H9 (cell line): ENCODE results near the gene ZNF576. TPM values are rescaled to one million over a fixed set of nuclear protein-coding genes. Genes with fewer than 3 reads are reported as not detected.
A peak's percentile ranks its signal among the peaks of the same experiment; 100 is the strongest.

Experiments
- DNase-seq: peaks from one replicate; pipeline ENCODE4 v3.0.0-alpha.2; 2017
- H2AFZ ChIP-seq: one replicate; pipeline ENCODE4 v1.6.1; 2013; ENCODE audit warnings: mild to moderate bottlenecking, low read length, control low read depth, moderate library complexity
- H2AK5ac ChIP-seq: 2 replicates; pipeline ENCODE4 v1.6.1; 2013; ENCODE audit warnings: low read length, control low read depth, mixed read lengths; ENCODE audit not compliant: insufficient read length
- H2BK120ac ChIP-seq: one replicate; pipeline ENCODE4 v1.6.1; 2013; ENCODE audit warnings: low read depth, mild to moderate bottlenecking, low read length, control low read depth, inconsistent platforms; ENCODE audit not compliant: poor library complexity, severe bottlenecking
- H2BK12ac ChIP-seq: 2 replicates; pipeline ENCODE4 v1.6.1; 2013; ENCODE audit warnings: low read length, control low read depth, mixed read lengths, low read depth; ENCODE audit not compliant: insufficient read length
- H2BK15ac ChIP-seq: 2 replicates; pipeline ENCODE4 v1.6.1; 2013; ENCODE audit warnings: low read depth, low read length, control low read depth
- H2BK20ac ChIP-seq: one replicate; pipeline ENCODE4 v1.6.1; 2013; ENCODE audit warnings: low read depth, mild to moderate bottlenecking, low read length, control low read depth, inconsistent platforms; ENCODE audit not compliant: poor library complexity, severe bottlenecking
- H2BK5ac ChIP-seq: 2 replicates; pipeline ENCODE4 v1.6.1; 2013; ENCODE audit warnings: low read length, control low read depth, mixed read lengths; ENCODE audit not compliant: insufficient read length
- H3K14ac ChIP-seq: 2 replicates; pipeline ENCODE4 v1.6.1; 2013; ENCODE audit warnings: low read length, control low read depth; ENCODE audit not compliant: insufficient read depth
- H3K18ac ChIP-seq: 2 replicates; pipeline ENCODE4 v1.6.1; 2013; ENCODE audit warnings: low read depth, mild to moderate bottlenecking, mixed read lengths, low read length, control low read depth; ENCODE audit not compliant: insufficient read length
- H3K23ac ChIP-seq: 2 replicates; pipeline ENCODE4 v1.6.1; 2013; ENCODE audit warnings: low read length, control low read depth, mixed read lengths, low read depth; ENCODE audit not compliant: insufficient read length
- H3K23me2 ChIP-seq: 2 replicates; pipeline ENCODE4 v1.6.1; 2013; ENCODE audit warnings: low read depth, mild to moderate bottlenecking, mixed read lengths, low read length, control low read depth; ENCODE audit not compliant: insufficient read length, poor library complexity, severe bottlenecking
- H3K27ac ChIP-seq: 2 replicates; pipeline ENCODE4 v1.5.1; 2013; ENCODE audit warnings: low read length, control low read depth, mixed read lengths, low read depth; ENCODE audit not compliant: insufficient read length
- H3K27me3 ChIP-seq: 2 replicates; pipeline ENCODE4 v1.6.1; 2013; ENCODE audit warnings: low read length, control low read depth, inconsistent platforms; ENCODE audit not compliant: insufficient read depth
- H3K4ac ChIP-seq: 2 replicates; pipeline ENCODE4 v1.6.1; 2013; ENCODE audit warnings: low read depth, mild to moderate bottlenecking, control low read depth, inconsistent platforms, low read length, moderate library complexity
- H3K4me1 ChIP-seq: 2 replicates; pipeline ENCODE4 v1.6.1; 2013; ENCODE audit warnings: low read length, control low read depth, inconsistent platforms; ENCODE audit not compliant: insufficient read depth
- H3K4me2 ChIP-seq: 2 replicates; pipeline ENCODE4 v1.6.1; 2013; ENCODE audit warnings: low read length, control low read depth, mixed read lengths; ENCODE audit not compliant: insufficient read length, insufficient read depth
- H3K56ac ChIP-seq: 2 replicates; pipeline ENCODE4 v1.6.1; 2013; ENCODE audit warnings: low read depth, mild to moderate bottlenecking, mixed read lengths, low read length, control low read depth; ENCODE audit not compliant: insufficient read length
- H3K79me1 ChIP-seq: 2 replicates; pipeline ENCODE4 v1.6.1; 2013; ENCODE audit warnings: low read depth, mild to moderate bottlenecking, moderate library complexity, low read length, control low read depth, inconsistent platforms; ENCODE audit not compliant: insufficient read depth, poor library complexity, severe bottlenecking
- H3K79me2 ChIP-seq: 2 replicates; pipeline ENCODE4 v1.6.1; 2013; ENCODE audit warnings: low read length, control low read depth, inconsistent platforms; ENCODE audit not compliant: insufficient read depth
- H3K9ac ChIP-seq: 2 replicates; pipeline ENCODE4 v1.6.1; 2013; ENCODE audit warnings: low read length, control low read depth, mixed read lengths; ENCODE audit not compliant: insufficient read length; ENCODE audit errors: extremely low read depth
- H3K9me3 ChIP-seq: one replicate; pipeline ENCODE4 v1.6.1; 2013; ENCODE audit warnings: low read depth, low read length, inconsistent platforms; ENCODE audit not compliant: control insufficient read depth
- H3T11ph ChIP-seq: one replicate; pipeline ENCODE4 v1.6.1; 2013; ENCODE audit warnings: mild to moderate bottlenecking, low read length, control low read depth, inconsistent platforms
- H4K20me1 ChIP-seq: one replicate; pipeline ENCODE4 v1.6.1; 2013; ENCODE audit not compliant: control insufficient read depth, insufficient read length, insufficient read depth
- H4K5ac ChIP-seq: 2 replicates; pipeline ENCODE4 v1.6.1; 2013; ENCODE audit warnings: low read depth, mild to moderate bottlenecking, mixed read lengths, low read length, control low read depth; ENCODE audit not compliant: insufficient read length
- H4K8ac ChIP-seq: replicated peaks from 2 replicates; pipeline ENCODE4 v1.6.1; 2013; ENCODE audit warnings: low read length, control low read depth, mixed read lengths, low read depth; ENCODE audit not compliant: insufficient read length
- H4K91ac ChIP-seq: 2 replicates; pipeline ENCODE4 v1.6.1; 2013; ENCODE audit warnings: low read depth, mild to moderate bottlenecking, moderate library complexity, mixed read lengths, low read length, control low read depth; ENCODE audit not compliant: insufficient read length
- H3K27ac Mint-ChIP-seq, 3 experiments: 2 replicates in 2 of 3; 3 replicates in 1 of 3; pipeline ENCODE4 v1.8.0; 2020 to 2021; ENCODE audit warnings: mixed read lengths in 3 of 3, mild to moderate bottlenecking in 1 of 3, moderate library complexity in 1 of 3
- H3K27me3 Mint-ChIP-seq: 2 replicates; pipeline ENCODE4 v1.8.0; 2021; ENCODE audit warnings: low read depth, mild to moderate bottlenecking, moderate library complexity, mixed read lengths
- H3K36me3 Mint-ChIP-seq, 3 experiments: 2 replicates in 2 of 3; 3 replicates in 1 of 3; pipeline ENCODE4 v1.8.0; 2020 to 2021; ENCODE audit warnings: low read depth in 3 of 3, mixed read lengths in 3 of 3; ENCODE audit not compliant: insufficient read depth in 1 of 3
- H3K4me1 Mint-ChIP-seq, 2 experiments: 2 replicates each; pipeline ENCODE4 v1.8.0; 2020; ENCODE audit warnings: mixed read lengths in 2 of 2
- H3K4me3 Mint-ChIP-seq, 2 experiments: 2 replicates in 1 of 2; 3 replicates in 1 of 2; pipeline ENCODE4 v1.8.0; 2020 to 2021; ENCODE audit warnings: mild to moderate bottlenecking in 2 of 2, mixed read lengths in 2 of 2, moderate library complexity in 1 of 2
- H3K9me3 Mint-ChIP-seq, 2 experiments: 2 replicates in 1 of 2; 3 replicates in 1 of 2; pipeline ENCODE4 v1.8.0; 2020; ENCODE audit warnings: mild to moderate bottlenecking in 2 of 2, mixed read lengths in 2 of 2, moderate library complexity in 1 of 2
- CTCF ChIP-seq: fragments of 200-600 bp; sonication (generic); conservative IDR thresholded peaks from 3 replicates; pipeline ENCODE4 v1.8.0; 2021; ENCODE audit warnings: antibody characterized with exemption, mild to moderate bottlenecking
- WGBS: extraction: QIAGEN DNeasy Blood & Tissue Kit; methylation state at CpG from one replicate; pipeline ENCODE4 v1.1.7; 2013; ENCODE audit warnings: missing lambda C conversion rate, low lambda C conversion rate, mixed read lengths; ENCODE audit not compliant: insufficient read length; ENCODE audit errors: extremely low coverage; 5-methylcytosine and 5-hydroxymethylcytosine counted together
- total RNA-seq: library from RNA; stranded (reverse); gene quantifications from 2 replicates; pipeline ENCODE4 v1.2.1, GENCODE V29; 2021

The ZNF576 gene
- total RNA-seq, 1 experiment from 2014 or later: 19.7 TPM

- no peak overlapping the region for H2BK5ac ChIP-seq
- Mint-ChIP-seq H3K27me3 (peaks cover 73% of the 10 kb centered on the region), H3K4me3 (peak overlapping the region; percentile 72 to 95), H3K36me3 (peaks cover 0 to 5% (median 0%) of the 10 kb centered on the region in 3 experiments; a peak in 2 of 7 replicates), H3K4me1 (peaks cover 22 to 46% of the 10 kb centered on the region in 2 experiments), H3K27ac (no peak overlapping the region), H3K9me3 (peaks cover 0 to 2% of the 10 kb centered on the region in 2 experiments; a peak in 2 of 5 replicates)
- H3K4me2 ChIP-seq: peak overlapping the region; percentile 96
- no peak overlapping the region for H4K91ac ChIP-seq
- no peak overlapping the region for H3K9ac ChIP-seq
- no peak overlapping the region for H4K5ac ChIP-seq
- H3K27ac ChIP-seq: no peak overlapping the region
- H2AFZ ChIP-seq: no peak overlapping the region
- H3K14ac ChIP-seq: no peak overlapping the region
- no peaks in the 10 kb centered on the region for H3K79me2 ChIP-seq
- no peak overlapping the region for H3T11ph ChIP-seq
- no peak overlapping the region for H4K8ac ChIP-seq
- H2BK120ac ChIP-seq: no peak overlapping the region
- no peak overlapping the region for H2BK20ac ChIP-seq
- TF ChIP-seq CTCF: no peak
- H3K23ac ChIP-seq: no peak overlapping the region
- no peak overlapping the region for H2BK15ac ChIP-seq
- no CpG with 5 or more reads among the region's 13 CpGs for WGBS
- no peaks in the 10 kb centered on the region for H3K79me1 ChIP-seq
- no peak overlapping the region for H3K18ac ChIP-seq
- no peaks in the 10 kb centered on the region for H4K20me1 ChIP-seq
- peaks cover 24% of the 10 kb centered on the region for H3K23me2 ChIP-seq
- peaks cover 4% of the 10 kb centered on the region; the same call in 1 of the 2 replicates for H3K4me1 ChIP-seq
- H3K4ac ChIP-seq: no peak overlapping the region
- no peak overlapping the region for H3K56ac ChIP-seq
- no peak overlapping the region for H2BK12ac ChIP-seq
- H3K27me3 ChIP-seq: peaks cover 24% of the 10 kb centered on the region; the same call in 1 of the 2 replicates
- H3K9me3 ChIP-seq: no peaks in the 10 kb centered on the region
- DNase-seq: no peak
- no peak overlapping the region for H2AK5ac ChIP-seq
Measured at GRCh38 chr19:43638214-43638994, 42.0 kb downstream of the ZNF576 start.
